HUES64 (cell line): ENCODE data around the gene FBN3.
"Not testable (repeated sequence)": the region's sequence is repeated elsewhere in the genome, so short reads cannot be mapped to it uniquely, and the experiment has no call there.

ENCODE experiments used
- H3K27ac ChIP-seq: 2 replicates; pipeline ENCODE4 v1.7.0; 2013; ENCODE audit warnings: low read depth, low read length, inconsistent platforms
- H3K27me3 ChIP-seq: 2 replicates; pipeline ENCODE4 v1.6.1; 2013; ENCODE audit warnings: mild to moderate bottlenecking, low read length; ENCODE audit not compliant: insufficient read depth
- H3K36me3 ChIP-seq: 2 replicates; pipeline ENCODE4 v1.6.1; 2013; ENCODE audit warnings: mild to moderate bottlenecking, low read length; ENCODE audit not compliant: insufficient read depth
- H3K4me1 ChIP-seq: 2 replicates; pipeline ENCODE4 v1.6.1; 2013; ENCODE audit warnings: mild to moderate bottlenecking, low read length, moderate library complexity; ENCODE audit not compliant: insufficient read depth
- H3K4me3 ChIP-seq: 2 replicates; pipeline ENCODE4 v1.5.1; 2013; ENCODE audit warnings: mild to moderate bottlenecking, low read length, moderate library complexity
- H3K9ac ChIP-seq: 2 replicates; pipeline ENCODE4 v1.6.1; 2013; ENCODE audit warnings: mild to moderate bottlenecking, low read depth, low read length
- H3K9me3 ChIP-seq: 2 replicates; pipeline ENCODE4 v1.6.1; 2013; ENCODE audit warnings: low read depth, low read length; ENCODE audit not compliant: insufficient read depth
- WGBS: fragments of 150-250, 120-280 bp; methylation state at CpG from one replicate; pipeline ENCODE4 v1.1.7; 2013; ENCODE audit warnings: missing lambda C conversion rate; 5-methylcytosine and 5-hydroxymethylcytosine counted together

Gene FBN3

GRCh38 chr19:8028951-8029491 is 120.4 kb downstream of the FBN3 start:
- 24% methylated on average over 11 of the region's 12 CpGs for WGBS
- peaks cover 11% of the 10 kb centered on the region for H3K4me1 ChIP-seq
- peak overlapping the region; percentile 82 for H3K27ac ChIP-seq
- no peak overlapping the region for H3K4me3 ChIP-seq
- no peaks in the 10 kb centered on the region for H3K9me3 ChIP-seq
- H3K27me3 ChIP-seq, result no peaks in the 10 kb centered on the region
- no peak overlapping the region; the same call in 1 of the 2 replicates for H3K9ac ChIP-seq
- H3K36me3 ChIP-seq, result no peaks in the 10 kb centered on the region

- no peaks in the 10 kb centered on the region for H3K27me3 ChIP-seq
- peaks cover 5% of the 10 kb centered on the region; the same call in 1 of the 2 replicates for H3K4me1 ChIP-seq
- no peaks in the 10 kb centered on the region for H3K9me3 ChIP-seq
- H3K4me3 ChIP-seq, result no peak overlapping the region
- H3K27ac ChIP-seq, result no peak overlapping the region
- 91% methylated on average over 5 of the region's 5 CpGs for WGBS
- H3K9ac ChIP-seq, result no peak overlapping the region
- H3K36me3 ChIP-seq, result no peaks in the 10 kb centered on the region
These were observed 124.1 kb downstream of the FBN3 start for GRCh38 chr19:8025316-8025715.

- not testable (repeated sequence) for H3K36me3 ChIP-seq, H3K9me3 ChIP-seq, H3K27ac ChIP-seq, H3K4me3 ChIP-seq, H3K9ac ChIP-seq, H3K27me3 ChIP-seq, H3K4me1 ChIP-seq
- 98% methylated on average over 3 of the region's 3 CpGs for whole genome bisulfite sequencing
These were observed 125.1 kb downstream of the FBN3 start for GRCh38 chr19:8024256-8024655.

GRCh38 chr19:8023371-8023770 is 126.0 kb downstream of the FBN3 start:
- WGBS, result 92% methylated on average over 5 of the region's 5 CpGs
- H3K4me1 ChIP-seq, result no peaks in the 10 kb centered on the region; the same call in 1 of the 2 replicates
- no peaks in the 10 kb centered on the region for H3K9me3 ChIP-seq
- H3K4me3 ChIP-seq, result no peak overlapping the region
- no peaks in the 10 kb centered on the region for H3K27me3 ChIP-seq
- no peaks in the 10 kb centered on the region for H3K36me3 ChIP-seq
- no peak overlapping the region for H3K27ac ChIP-seq
- H3K9ac ChIP-seq, result no peak overlapping the region

- no peak overlapping the region for H3K27ac ChIP-seq
- H3K4me1 ChIP-seq, result no peaks in the 10 kb centered on the region
- H3K9me3 ChIP-seq, result no peaks in the 10 kb centered on the region
- H3K4me3 ChIP-seq, result no peak overlapping the region
- H3K27me3 ChIP-seq, result no peaks in the 10 kb centered on the region
- H3K9ac ChIP-seq, result no peak overlapping the region
- WGBS, result 92% methylated on average over 13 of the region's 13 CpGs
- no peaks in the 10 kb centered on the region for H3K36me3 ChIP-seq
These were observed 127.1 kb downstream of the FBN3 start for GRCh38 chr19:8022275-8022674.

- Histone ChIP-seq H3K36me3 (no peaks in the 10 kb centered on the region), H3K9ac (no peak overlapping the region), H3K27ac (no peak overlapping the region), H3K4me3 (no peak overlapping the region), H3K9me3 (no peaks in the 10 kb centered on the region), H3K4me1 (no peaks in the 10 kb centered on the region), H3K27me3 (no peaks in the 10 kb centered on the region)
- WGBS, result 95% methylated on average over 8 of the region's 8 CpGs
These were observed 128.0 kb downstream of the FBN3 start for GRCh38 chr19:8021374-8021773.

GRCh38 chr19:8020681-8021080 is 128.7 kb downstream of the FBN3 start:
- Histone ChIP-seq H3K9me3 (no peaks in the 10 kb centered on the region), H3K27ac (no peak overlapping the region), H3K4me1 (no peaks in the 10 kb centered on the region), H3K27me3 (no peaks in the 10 kb centered on the region), H3K36me3 (no peaks in the 10 kb centered on the region), H3K4me3 (no peak overlapping the region), H3K9ac (no peak overlapping the region)
- 95% methylated on average over 9 of the region's 9 CpGs for WGBS

GRCh38 chr19:8017808-8018207 is 131.6 kb downstream of the FBN3 start:
- no peak overlapping the region for H3K9ac ChIP-seq
- H3K27me3 ChIP-seq, result no peaks in the 10 kb centered on the region
- no peaks in the 10 kb centered on the region for H3K36me3 ChIP-seq
- no peaks in the 10 kb centered on the region for H3K9me3 ChIP-seq
- no peaks in the 10 kb centered on the region for H3K4me1 ChIP-seq
- H3K27ac ChIP-seq, result no peak overlapping the region
- 90% methylated on average over 14 of the region's 14 CpGs for WGBS
- H3K4me3 ChIP-seq, result no peak overlapping the region
